Measurements from ENCODE around the gene APOBEC3B.
A peak's percentile ranks its signal among the peaks of the same experiment; 100 is the strongest.
"Not testable (repeated sequence)": the region's sequence is repeated elsewhere in the genome, so short reads cannot be mapped to it uniquely, and the experiment has no call there.

The APOBEC3B gene

DNA sequence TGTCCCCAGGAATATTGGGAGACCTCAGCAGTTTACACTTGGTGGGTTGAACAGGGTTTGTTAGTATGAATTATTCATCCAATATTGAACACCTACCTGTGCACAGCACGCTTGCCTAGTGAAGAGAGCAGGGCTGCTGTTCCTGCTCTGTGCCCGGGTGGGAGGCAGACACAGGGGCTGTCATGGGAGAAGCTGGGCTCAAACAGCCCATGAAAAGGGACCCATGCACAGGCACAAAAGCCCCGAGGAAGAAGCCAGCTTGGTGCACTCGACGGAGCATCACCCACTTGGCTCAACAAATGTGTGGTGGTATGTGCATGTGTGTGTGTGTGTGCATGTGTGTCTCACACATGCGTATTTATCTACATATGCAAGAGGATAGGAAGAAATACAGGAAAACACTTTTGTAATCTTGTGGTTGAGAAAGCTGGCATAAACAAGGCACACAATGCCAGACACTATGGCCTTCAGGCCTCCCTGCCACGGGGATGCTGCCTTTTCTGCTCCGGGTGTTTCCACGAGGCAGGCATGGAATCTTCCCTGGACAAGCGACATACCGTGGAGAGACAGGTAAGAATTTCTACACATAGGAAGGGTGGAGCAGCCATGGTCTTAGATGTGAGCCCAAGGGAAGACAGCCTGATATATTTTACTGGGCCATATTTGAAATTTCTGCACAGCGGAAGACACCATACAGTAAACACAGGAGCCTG is 29.7 kb upstream of the APOBEC3B start:
- no peak for DNase-seq

DNA sequence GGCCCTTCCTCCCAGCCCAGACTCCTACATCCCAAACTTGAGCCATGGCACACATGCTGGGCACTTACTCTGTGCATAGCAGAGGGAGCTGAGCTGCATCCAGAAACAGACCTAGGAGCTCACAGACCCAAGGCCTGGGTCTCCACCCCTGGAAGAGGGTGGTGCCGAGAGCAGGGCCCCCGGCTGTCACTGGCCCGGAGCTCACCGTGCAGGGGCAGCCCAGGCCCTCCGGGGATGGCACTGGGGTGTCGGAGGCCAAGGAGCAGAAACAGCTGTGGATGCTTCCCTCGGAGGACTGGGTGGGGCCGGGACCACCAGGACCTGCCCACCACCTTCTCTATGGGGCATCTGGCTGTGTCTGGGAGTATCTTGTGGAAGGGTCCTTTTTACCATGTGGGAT is 29.1 kb upstream of the APOBEC3B start:
- DNase-seq = no peak

DNA sequence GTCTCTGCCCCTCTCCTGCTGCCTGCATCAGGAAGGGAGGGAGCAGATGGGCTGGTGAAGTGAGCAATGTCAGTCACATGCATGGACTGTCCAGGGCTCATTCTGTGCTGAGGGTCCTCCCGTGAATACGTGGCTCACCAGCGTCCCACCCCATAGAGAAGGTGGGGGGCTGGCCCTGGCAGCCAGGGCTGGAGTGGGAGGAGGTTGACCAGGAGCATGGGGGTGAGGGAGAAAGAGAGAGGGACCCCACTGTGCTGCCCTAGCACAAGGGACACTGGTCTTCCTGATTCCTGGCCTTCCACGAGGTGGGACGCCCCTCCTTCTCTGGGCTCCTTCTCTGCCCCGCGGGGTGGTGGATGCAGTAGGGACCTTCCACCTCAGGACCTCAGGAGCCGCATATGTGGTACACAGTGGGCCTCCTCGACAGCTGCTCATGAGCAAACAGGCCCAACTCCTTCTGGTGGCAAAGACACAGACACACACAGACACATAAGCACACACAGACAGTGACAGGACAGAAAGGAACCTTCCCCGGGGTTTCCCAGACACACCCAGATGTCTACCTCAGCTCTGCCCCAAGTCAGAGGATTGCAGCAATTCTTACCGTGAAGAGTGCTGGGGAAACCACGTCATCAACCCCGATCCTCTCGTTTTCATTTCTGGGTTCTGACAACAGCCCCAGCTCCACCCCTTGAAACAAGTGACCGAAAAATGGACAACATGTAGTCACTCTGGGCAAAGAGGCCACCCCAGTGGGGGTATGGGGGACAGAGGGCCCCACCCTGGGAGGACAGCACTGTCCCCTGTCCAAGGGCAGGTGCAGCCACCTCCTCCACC is 28.4 kb upstream of the APOBEC3B start:
- peak; percentile 89 for DNase-seq

DNA sequence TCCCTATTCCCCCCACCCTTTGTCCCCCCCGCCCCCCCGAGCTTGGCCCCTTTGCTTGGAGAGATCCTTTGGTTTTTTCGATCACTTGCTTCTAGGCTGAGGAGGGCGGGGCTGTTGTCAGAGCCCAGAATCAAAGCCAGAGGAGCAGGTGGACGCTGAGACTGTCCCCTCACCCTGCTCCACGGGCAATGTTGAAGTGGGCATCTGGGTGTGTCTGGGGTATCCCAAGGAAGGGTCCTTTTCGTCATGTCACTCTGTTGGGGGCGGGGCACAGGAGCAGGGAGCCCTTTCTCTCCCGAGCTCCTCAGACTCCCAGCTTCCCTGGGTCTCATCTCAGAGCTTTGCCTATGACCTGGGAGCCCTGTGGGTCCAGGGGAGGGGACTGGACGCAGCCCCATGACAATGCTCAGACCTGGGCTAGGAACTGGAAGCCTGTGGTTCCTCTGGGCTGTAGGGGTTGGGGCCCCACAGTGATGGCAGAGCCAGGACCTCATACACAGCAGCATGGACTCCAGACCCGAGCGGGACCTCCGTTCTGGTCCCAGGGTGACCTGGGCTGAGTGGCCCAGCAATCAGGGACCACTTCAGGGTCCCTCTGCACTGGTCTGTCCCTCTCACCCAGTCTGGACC is 27.6 kb upstream of the APOBEC3B start:
- no peak for DNase-seq

DNA sequence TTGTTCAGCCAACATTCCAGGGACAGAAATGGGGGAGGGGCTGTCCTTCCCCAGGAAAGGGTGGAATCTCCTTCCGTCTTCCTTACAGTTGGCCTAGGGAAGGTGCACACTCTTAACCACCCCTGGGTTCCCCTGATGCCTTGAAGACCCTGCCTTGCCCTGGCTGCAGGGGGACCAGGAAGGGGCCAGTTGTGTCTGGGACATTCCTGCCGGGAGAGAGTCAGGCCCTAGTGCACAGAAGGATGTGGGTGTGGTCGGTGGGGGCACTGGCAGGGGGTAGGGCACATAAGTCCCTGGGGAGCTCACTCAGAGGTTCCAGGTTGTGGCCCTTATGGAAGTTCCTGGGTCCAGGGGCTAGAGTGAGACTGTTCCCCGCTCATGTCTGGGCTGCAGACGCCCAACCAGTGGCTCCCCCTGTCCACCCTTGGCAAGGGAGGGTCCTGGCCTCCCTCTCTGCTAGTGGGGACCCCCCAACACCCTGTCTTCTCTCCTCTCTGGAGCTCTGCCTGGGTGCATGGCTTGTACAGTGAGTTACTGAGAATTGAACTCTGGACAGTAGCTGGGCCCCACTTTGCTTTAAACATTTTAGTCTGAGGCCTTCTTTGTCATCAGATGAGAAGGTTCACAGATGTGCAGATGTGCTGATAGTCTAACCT is 26.8 kb upstream of the APOBEC3B start:
- DNase-seq = no peak

DNA sequence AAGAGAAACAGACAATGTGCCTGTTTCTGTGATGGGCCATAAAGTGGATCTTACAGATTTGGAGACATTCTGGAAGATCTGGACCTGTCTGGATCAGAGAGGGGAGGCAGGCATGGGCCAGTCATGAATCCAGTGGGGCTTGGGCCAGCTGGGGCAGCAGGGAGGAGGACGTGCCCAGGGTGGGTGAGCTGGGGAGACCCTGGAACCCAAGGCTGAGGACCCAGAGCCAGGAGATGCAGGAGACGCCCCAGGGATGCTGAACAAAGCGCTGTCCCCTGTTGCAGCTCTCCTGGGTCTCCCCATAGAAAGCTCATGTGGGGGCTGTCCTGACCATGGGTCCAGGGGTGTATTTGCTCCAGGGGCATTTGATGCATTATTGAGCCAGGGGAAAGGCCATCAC is 26.2 kb upstream of the APOBEC3B start:
- no peak for DNase-seq

DNA sequence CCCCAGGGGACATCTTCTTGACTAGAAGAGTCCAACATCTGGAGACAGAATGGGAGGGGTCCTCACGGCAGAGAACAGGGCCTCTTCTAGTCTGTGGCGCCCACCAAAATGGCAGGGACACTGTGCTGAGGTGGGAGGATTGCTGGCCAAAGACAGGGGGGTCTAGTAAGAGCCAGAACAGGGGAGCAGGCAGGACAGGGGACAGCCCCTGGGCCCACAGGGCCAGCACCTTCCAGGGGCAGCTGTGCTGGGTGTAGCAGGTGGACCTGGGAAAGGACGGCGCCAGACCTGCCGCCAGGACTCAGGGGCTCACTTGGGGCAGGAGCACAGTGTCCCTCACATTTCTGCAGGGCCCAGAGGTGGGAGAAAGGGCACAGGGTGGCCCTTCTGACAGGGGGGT is 25.6 kb upstream of the APOBEC3B start:
- no peak for DNase-seq

DNA sequence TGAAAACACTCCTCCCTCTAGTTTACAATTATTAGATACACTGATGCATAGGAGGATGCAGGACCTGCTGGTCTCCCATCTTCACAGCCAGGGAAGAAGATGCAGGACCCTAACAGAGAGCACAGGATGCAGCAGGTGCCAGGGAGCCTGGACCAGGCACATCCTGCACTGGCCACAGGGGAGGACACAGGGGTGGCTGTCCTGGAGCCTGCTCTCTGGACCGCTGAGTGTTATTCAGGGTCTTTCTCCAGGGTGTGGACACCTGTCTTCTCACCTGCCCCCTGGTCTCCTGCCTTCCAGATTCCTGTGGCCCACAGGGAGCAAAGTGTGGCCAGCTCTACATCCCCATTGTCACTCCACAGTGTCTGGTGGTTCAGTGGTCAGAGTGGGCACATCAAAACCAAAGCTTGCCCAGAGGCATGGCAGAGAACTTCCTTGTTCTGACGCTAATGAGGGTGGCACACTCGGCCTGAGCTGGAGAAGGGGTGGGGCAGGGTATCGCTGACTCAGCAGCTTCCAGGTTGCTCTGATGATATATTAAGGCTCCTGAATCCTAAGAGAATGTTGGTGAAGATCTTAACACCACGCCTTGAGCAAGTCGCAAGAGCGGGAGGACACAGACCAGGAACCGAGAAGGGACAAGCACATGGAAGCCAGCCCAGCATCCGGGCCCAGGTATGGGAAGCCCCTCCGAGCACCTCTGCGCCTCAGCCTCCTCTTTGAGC is 24.9 kb upstream of the APOBEC3B start, which contains the start of gene APOBEC3A:
Gene APOBEC3A (plus strand): TSS at position 564 of the 725 bp plus-strand sequence. CDS start 83 bp downstream, at position 647.
- no peak for DNase-seq

DNA sequence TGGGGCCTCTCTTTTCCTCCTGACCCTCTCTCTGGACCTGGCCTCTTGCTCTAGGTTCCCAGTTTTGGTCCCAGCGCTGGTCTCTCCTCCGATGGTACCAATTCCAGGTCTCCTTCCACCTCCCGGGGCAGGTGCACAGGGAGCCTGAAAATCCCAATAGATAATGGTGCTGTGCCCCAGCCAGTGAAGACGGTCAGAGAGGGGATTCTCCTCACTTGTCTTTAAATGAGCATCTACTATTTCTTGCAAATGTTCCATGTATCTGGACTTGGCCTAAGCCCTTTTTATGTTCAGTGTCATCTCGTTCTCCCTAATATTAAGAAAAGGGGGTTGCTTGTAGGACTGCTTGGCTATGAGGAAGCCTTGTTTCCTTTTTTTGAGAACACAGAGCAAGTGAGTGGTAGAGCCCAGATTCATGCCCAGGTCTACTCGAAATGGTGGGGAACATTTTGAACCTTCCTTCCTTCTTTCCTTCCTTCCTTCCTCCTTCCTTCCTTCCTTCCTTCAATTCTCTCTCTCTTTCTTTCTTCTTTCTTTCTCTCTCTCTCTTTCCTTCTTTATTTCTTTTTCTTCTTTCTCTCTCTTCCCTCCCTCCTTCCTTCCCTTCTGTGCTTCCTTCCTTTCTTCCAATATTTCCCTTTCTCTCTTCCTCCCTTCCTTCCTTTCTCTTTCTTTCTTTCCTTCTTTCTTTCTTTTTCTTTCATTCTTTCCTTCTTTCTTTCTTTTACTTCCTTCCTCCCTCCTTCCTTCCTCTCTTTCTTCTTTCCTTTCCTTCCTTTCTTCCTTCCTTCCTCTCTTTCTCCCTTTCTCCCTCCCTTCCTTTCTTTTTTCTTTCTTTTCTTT is 24.1 kb upstream of the APOBEC3B start:
- no peak for DNase-seq

DNA sequence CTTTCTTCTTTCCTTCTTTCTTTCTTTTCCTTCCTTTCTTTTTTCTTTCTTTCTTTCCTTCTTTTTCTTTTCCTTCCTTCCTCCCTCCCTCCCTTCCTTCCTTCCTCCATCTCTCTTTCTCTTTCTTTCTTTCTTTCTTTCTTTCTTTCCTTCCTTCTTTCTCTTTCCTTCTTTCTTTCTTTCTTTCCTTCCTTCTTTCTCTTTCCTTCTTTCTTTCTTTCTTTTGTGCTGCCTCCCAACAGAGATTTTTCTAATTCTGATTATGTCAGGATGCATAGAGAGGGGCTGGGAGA is 23.6 kb upstream of the APOBEC3B start:
- DNase-seq = not testable (repeated sequence)

DNA sequence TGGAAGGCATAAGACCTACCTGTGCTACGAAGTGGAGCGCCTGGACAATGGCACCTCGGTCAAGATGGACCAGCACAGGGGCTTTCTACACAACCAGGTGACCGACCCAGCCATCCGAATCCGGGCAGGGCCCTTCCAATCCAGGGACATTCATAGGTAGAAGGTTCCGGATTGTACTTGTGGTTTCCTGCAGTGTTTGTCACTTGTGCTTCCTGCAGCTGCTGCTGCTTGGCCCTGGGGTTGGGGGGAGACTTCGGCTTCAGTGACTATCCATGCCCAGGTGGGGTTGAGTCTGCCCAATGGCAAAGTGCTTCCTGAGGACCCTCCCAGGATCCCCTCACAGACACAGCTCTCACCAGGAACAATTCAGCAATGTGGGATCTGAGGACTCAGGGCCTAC is 22.6 kb upstream of the APOBEC3B start:
- DNase-seq = no peak

DNA sequence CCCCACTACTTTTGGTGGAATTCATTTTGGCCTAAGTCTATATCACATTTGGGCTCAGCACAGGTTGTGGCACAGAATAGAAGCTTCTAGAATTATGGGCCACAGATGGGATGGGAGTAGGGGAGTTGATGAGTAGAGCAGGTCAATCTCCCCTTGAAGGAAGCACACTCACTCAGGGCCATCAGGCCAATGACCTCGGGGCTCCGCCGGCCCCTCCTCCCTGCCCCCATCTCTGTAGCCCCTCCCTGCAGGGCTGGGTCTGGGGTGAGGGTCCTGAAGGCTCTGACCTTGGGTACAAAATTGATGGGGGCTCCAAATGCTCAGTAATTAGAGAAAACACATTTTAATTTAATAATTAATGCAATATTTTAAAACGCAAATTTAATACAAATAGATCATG is 21.5 kb upstream of the APOBEC3B start:
- not testable (repeated sequence) for DNase-seq

DNA sequence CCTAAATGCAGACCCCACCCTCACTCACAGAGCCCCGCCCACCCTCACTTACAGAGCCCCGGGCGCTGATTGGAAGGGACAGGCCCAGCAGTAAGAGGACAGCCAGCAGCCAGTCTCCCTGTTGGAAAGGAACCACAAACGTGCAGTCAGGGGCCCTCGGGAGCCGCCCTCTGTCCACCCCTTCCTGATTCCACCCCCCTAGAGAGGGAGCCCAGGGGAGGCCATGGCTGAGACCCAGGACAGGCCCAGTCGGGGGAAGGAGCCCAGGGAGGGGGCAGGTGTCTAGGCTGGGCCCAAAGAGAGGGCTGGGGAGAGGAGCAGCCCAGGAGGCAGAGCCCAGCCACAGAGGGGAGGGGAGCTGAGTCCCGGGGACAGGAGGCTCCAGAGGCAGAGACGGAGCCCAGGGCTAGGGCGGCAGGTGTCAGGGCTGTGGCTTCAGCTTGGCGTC is 18.8 kb upstream of the APOBEC3B start:
- not testable (repeated sequence) for DNase-seq

DNA sequence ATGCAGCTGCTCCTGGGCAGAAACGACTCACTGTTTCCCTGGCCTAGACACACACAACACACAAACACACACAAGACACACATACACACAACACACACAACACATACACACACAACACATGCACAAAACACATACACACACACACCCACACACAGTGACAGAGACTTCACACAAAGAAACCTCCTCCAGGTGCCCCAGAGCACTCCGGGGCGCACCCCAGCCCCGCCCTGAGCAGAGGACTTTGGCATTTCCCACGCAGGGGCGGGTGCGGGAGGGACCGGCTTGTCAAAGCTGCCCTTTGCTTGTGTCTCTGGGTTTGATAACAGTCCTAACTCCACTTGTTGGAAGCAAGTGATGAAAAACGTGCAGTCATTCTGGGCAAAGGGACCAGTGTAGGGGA is 18.3 kb upstream of the APOBEC3B start:
- DNase-seq = no peak

DNA sequence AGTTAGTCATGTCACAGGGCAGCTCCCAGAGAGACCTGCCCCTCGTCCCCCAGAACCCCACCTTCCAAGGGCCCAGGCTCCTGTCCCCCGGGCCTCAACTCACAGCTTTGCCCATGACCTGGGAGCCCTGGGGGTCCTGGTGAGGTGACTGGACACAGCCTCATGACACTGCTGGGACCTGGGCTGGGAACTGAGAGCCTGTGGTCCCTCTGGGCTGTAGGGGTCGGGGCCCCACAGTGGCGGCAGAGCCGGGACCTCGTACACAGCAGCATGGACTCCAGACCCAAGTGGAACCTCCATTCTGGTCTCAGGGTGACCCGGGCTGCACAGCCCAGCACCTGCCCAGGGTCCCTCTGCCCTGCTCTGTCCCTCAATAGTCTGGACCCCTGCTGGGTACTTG is 17.8 kb upstream of the APOBEC3B start:
- no peak for DNase-seq

DNA sequence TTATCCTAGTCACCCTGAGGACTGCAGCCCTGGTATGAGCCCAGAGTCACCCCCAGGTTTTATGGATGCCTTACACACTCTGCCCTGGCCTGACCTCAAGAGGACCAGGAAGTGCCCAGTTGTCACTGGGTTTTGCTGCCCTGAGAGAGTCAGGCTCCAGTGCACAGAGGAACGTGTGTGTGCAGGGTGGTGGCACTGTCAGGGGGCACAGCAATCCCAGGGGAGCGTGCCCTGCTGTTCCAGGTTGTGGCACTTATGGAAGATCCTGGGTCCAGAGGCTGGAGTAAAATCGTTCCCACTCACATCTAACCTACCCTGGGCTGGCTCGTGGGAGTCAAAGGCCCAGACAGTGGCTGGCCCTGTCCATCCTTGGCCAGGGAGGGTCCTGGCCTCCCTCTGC is 17.2 kb upstream of the APOBEC3B start:
- no peak for DNase-seq

DNA sequence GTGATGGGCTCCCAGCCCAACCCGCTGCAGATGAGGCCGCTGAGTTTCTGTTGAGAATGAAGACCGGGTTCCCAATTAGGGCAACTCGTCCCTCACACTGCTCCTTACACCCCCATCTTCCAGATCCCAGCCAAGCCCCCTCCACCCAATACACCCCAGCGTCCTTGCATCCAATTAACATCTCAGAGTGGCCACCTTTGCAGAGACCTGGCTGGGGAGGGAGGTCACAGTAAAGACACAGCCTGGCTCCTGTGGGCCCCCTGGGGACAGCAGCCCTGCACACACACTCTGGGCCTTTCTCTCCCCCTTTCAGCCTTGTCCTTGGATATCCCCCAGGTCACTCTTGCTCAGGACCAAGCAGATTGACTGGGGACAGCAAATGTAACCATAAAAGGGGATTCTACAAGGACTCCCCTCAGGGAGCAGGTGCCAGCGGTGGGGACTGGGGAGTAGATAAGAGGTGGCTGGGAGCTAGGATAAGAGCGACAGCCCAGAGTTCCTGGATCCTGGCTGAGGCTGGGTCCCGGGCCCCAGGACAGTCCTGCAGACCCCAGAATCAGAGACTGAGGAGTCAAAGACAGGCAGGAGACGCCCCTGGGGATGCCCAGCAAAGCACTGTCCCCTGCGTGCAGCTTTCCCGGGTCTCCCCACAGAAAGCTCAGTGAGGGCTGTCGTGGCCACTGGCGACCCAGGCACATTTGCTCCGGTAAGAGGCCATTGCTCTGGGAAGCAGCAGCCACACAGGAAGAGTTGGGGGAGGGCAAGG is 16.4 kb upstream of the APOBEC3B start:
- no peak for DNase-seq

DNA sequence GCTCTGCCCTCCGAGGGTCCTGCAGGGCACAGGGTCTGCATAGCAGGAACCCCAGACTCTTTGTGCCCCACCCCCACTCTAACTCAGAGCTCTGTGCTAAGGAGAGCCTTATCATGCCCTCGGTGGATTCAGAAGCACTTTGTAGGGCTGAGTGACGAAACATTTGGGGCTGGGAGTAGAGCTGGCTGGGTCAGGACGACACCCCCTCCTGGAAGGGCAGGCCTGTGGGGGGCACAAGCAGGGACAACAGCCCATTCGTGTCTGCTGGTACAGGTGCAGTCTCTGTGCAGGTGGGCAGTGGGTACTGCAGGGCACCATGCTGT is 15.8 kb upstream of the APOBEC3B start:
- no peak for DNase-seq

DNA sequence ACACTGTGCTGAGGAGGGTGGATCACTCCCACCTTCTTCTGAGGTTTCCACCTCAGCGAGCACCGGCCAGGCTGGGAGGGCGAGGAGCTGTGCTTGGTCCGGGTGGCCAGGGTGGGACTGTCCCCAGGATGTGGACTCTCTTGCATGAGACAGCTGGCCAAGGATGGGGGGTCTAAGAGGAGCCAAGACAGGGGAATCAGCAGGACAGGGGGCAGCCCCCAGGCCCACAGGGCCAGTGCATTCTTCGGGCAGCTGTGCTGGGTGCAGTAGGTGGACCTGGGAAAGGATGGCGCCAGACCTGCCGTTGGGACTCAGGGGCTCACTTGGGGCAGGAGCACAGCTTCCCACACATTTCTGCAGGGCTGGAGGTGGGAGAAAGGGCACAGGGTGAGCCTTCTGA is 15.2 kb upstream of the APOBEC3B start:
- DNase-seq = no peak

DNA sequence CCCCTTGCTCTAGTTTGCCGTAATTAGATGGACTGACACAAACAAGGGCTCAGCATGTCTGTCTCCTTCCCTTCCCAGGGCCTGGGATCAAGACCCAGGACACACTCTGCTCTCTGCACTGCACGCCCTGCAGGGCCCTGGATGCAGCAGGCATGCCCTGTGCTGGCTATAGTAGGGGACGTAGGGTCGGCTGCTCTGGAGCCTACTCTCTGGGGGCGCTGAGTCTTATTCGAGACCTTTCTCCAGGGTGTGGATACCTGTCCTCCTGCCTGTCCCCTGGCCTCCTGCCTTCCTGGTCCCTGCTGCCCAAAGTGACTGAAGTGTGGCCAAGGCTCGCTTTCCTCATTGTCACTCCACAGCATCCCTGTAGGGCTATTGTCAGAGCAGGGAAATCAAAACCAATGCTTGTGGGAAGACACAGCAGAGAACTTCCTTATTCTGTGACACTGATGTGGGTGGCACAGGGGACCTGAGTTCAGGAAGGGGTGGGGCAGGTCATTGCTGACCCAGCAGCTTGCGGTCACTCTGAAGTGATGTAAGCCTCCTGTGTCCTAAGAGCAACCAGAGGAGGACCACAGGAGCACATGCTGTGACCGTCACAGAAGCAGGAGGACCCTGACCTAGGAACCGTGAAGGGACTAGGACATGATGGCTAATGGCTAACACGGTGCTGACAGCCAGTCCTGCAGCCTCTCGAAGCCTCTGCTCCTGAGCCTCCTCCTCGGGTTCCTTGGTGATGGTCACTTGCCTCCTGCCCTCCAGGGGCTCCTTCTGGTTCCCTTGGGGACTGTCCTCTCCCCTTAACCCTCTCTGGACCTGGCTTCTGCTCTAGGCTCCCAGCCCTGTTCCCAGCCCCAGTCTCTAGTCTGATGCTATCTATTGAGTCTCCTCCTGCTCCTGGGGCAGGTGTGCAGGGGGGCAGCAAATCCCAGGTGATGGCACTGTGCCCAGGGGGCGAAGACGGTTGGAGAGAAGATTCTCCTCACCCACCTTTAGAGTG is 14.4 kb upstream of the APOBEC3B start:
- no peak for DNase-seq
